ENCODE measurements around the gene IL24.

IL24 gene

DNA sequence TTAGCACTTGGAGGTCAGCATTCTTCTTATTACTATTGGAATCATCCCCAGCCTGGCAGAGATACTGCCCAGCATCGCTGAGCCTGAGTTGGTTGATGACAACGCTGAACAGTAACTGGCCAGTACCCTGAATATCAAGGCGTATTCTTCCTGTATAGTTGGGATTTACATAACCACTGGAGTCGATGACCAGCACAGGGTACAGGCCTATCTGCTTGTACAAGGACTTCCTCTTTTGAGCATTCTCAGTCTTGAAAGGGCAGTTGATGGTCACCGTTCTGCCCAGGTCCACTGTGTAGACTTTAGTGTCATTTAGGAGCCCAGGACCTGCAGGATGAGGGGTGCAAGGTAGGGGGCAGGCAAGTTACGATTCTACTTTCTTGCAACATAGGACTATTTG, 40.2 kb downstream of the IL24 start:
- Histone ChIP-seq H3K9me3 (ENCODE audit: control insufficient read depth, low read length) (no peaks in the 10 kb centered on the region), H3K4me1 (ENCODE audit: control insufficient read depth, insufficient read depth, low read length) (no peaks in the 10 kb centered on the region), H3K36me3 (ENCODE audit: control insufficient read depth, insufficient read depth, low read length) (no peaks in the 10 kb centered on the region), H3K4me3 (ENCODE audit: insufficient read depth, low read depth, low read length) (no peak overlapping the region), H3K27ac (ENCODE audit: insufficient read depth, low read depth, low read length, poor library complexity, severe bottlenecking) (no peak overlapping the region), H3K27me3 (ENCODE audit: control insufficient read depth, insufficient read depth, low read length, poor library complexity, severe bottlenecking) (no peaks in the 10 kb centered on the region)
- 92 to 95% methylated on average over 6 of the region's 6 CpGs for WGBS, 2 experiments

GRCh38 chr1:206939131-206939530, 41.9 kb downstream of the IL24 start:
- no peak overlapping the region for H3K4me3 ChIP-seq (ENCODE audit: insufficient read depth, low read depth, low read length)
- no peaks in the 10 kb centered on the region for H3K4me1 ChIP-seq (ENCODE audit: control insufficient read depth, insufficient read depth, low read length)
- WGBS, 2 experiments = 94 to 96% methylated on average over 12 to 13 of the region's 13 CpGs
- no peak overlapping the region for H3K27ac ChIP-seq (ENCODE audit: insufficient read depth, low read depth, low read length, poor library complexity, severe bottlenecking)
- H3K9me3 ChIP-seq (ENCODE audit: control insufficient read depth, low read length) = no peaks in the 10 kb centered on the region
- H3K27me3 ChIP-seq (ENCODE audit: control insufficient read depth, insufficient read depth, low read length, poor library complexity, severe bottlenecking) = no peaks in the 10 kb centered on the region
- no peaks in the 10 kb centered on the region for H3K36me3 ChIP-seq (ENCODE audit: control insufficient read depth, insufficient read depth, low read length)

DNA sequence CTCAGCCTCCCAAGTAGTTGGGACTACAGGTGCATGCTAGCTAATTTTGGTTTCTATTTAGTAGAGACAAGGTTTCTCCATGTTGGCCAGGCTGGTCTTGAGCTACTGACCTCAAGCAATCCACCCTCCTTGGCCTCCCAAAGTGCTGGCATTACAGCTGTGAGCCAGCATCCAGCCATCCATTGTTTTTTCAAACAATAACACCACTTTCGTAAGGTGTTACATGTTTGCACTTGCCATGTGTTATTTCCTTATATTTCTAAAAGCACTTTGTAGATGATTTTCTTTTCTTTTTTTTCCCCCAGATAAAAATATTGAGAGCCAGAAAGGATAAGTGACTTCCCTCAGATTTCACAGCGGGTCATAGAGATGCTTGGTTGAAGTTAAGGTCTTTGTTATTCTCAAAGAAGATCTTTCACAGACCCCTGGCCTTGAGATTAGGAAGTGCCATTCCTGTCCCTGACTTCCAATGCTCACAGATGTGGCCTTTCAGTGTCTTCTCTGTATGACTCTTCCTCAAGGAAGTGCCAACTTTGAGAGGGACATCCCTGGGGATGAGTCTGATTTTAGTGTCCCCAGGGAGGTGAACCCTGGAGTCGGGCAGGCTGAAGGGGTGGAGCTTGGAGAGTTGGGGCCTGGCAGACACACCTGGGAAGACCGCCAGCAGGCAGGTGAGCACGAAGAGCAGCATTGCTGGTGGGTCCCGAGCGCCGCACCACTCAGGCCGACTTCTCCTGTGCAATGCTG, 42.8 kb downstream of the IL24 start:
- Histone ChIP-seq H3K4me1 (ENCODE audit: control insufficient read depth, insufficient read depth, low read length) (no peaks in the 10 kb centered on the region), H3K27ac (ENCODE audit: insufficient read depth, low read depth, low read length, poor library complexity, severe bottlenecking) (no peak overlapping the region), H3K36me3 (ENCODE audit: control insufficient read depth, insufficient read depth, low read length) (no peaks in the 10 kb centered on the region), H3K27me3 (ENCODE audit: control insufficient read depth, insufficient read depth, low read length, poor library complexity, severe bottlenecking) (no peaks in the 10 kb centered on the region), H3K4me3 (ENCODE audit: insufficient read depth, low read depth, low read length) (no peak overlapping the region), H3K9me3 (ENCODE audit: control insufficient read depth, low read length) (no peaks in the 10 kb centered on the region)
- 91 to 92% methylated on average over 9 of the region's 9 CpGs for WGBS, 2 experiments

DNA sequence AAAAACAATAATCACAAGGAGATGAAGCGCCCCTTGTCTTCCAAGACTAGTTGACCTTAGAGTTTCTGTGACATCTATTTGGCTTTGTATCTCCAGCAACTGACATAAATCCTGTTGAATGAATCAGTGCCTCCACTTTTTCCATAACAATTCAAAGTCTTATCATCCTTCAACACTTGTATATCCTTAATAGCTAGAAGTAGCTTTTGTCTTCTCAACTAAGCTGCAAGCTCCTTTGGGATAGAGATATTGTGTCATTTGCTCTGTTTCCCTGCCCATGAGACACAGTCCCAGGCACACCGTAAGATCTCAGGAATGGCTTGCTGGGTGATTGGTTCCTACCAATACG, 43.3 kb downstream of the IL24 start:
- H3K27me3 ChIP-seq (ENCODE audit: control insufficient read depth, insufficient read depth, low read length, poor library complexity, severe bottlenecking) = no peaks in the 10 kb centered on the region
- no peaks in the 10 kb centered on the region for H3K4me1 ChIP-seq (ENCODE audit: control insufficient read depth, insufficient read depth, low read length)
- no peaks in the 10 kb centered on the region for H3K9me3 ChIP-seq (ENCODE audit: control insufficient read depth, low read length)
- no peaks in the 10 kb centered on the region for H3K36me3 ChIP-seq (ENCODE audit: control insufficient read depth, insufficient read depth, low read length)
- 90 to 95% methylated on average over 3 of the region's 3 CpGs for whole genome bisulfite sequencing, 2 experiments
- no peak overlapping the region for H3K4me3 ChIP-seq (ENCODE audit: insufficient read depth, low read depth, low read length)
- H3K27ac ChIP-seq (ENCODE audit: insufficient read depth, low read depth, low read length, poor library complexity, severe bottlenecking) = no peak overlapping the region

DNA sequence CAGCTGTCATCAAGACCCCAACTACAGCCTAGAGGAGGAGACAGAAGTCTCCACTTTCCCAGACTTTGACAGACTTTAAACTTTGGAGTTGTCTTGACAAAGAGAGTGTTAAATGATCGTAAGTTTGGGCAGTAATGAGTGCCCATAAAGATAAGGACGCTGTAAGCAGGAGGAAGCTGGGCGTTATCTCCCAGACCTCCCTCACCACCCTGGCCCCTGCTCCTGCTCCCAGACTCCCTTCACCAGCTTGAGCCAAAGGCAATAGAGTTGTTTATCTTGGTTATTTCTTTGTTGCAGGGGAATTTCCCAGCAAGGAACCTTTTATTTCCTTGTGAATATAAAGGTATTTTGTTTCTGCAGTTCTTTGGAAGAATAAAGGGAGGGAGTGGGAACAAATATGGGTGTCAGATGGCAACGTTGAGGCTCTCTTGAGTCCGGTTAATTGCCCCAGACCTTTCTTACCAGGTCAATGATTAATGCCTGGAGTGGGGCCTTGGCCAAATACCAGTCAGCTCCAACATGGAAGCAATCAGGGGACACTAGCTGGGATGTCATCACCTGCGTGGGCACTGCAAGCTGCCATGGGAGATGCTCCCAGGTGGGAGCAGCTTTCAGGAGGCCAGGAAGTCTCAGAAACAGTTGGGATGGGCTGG, 44.6 kb downstream of the IL24 start:
- Histone ChIP-seq H3K36me3 (ENCODE audit: control insufficient read depth, insufficient read depth, low read length) (no peaks in the 10 kb centered on the region), H3K27me3 (ENCODE audit: control insufficient read depth, insufficient read depth, low read length, poor library complexity, severe bottlenecking) (no peaks in the 10 kb centered on the region), H3K27ac (ENCODE audit: insufficient read depth, low read depth, low read length, poor library complexity, severe bottlenecking) (no peak overlapping the region), H3K4me3 (ENCODE audit: insufficient read depth, low read depth, low read length) (no peak overlapping the region), H3K9me3 (ENCODE audit: control insufficient read depth, low read length) (no peaks in the 10 kb centered on the region), H3K4me1 (ENCODE audit: control insufficient read depth, insufficient read depth, low read length) (no peaks in the 10 kb centered on the region)
- WGBS, 2 experiments = 86 to 90% methylated on average over 6 of the region's 6 CpGs

GRCh38 chr1:206944703-206945102, 47.5 kb downstream of the IL24 start:
- H3K27ac ChIP-seq (ENCODE audit: insufficient read depth, low read depth, low read length, poor library complexity, severe bottlenecking) = no peak overlapping the region
- no peaks in the 10 kb centered on the region for H3K9me3 ChIP-seq (ENCODE audit: control insufficient read depth, low read length)
- 89 to 92% methylated on average over 5 of the region's 5 CpGs for WGBS, 2 experiments
- H3K4me1 ChIP-seq (ENCODE audit: control insufficient read depth, insufficient read depth, low read length) = no peaks in the 10 kb centered on the region
- H3K4me3 ChIP-seq (ENCODE audit: insufficient read depth, low read depth, low read length) = no peak overlapping the region
- no peaks in the 10 kb centered on the region for H3K36me3 ChIP-seq (ENCODE audit: control insufficient read depth, insufficient read depth, low read length)
- H3K27me3 ChIP-seq (ENCODE audit: control insufficient read depth, insufficient read depth, low read length, poor library complexity, severe bottlenecking) = no peaks in the 10 kb centered on the region

DNA sequence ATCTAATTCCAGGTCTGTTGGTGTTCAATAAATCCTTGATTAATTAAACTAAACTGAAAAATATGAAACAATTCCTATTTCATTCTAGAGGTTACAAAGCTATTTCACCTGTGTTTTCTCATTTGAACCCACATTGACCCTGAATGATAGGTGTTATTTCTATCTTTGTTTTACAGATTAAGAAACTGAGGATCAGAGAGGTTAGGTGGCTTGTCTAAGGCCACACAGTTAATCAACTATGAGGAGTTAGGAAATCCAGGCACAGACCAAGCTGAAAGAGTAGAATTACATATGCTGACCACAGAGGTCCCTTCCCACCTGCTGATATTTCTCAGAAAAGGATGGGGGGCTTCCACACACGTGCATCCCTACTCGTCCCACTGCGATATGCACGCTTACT, 48.5 kb downstream of the IL24 start:
- Histone ChIP-seq H3K4me3 (ENCODE audit: insufficient read depth, low read depth, low read length) (no peak overlapping the region), H3K9me3 (ENCODE audit: control insufficient read depth, low read length) (no peaks in the 10 kb centered on the region), H3K27ac (ENCODE audit: insufficient read depth, low read depth, low read length, poor library complexity, severe bottlenecking) (no peak overlapping the region), H3K36me3 (ENCODE audit: control insufficient read depth, insufficient read depth, low read length) (no peaks in the 10 kb centered on the region), H3K4me1 (ENCODE audit: control insufficient read depth, insufficient read depth, low read length) (no peaks in the 10 kb centered on the region), H3K27me3 (ENCODE audit: control insufficient read depth, insufficient read depth, low read length, poor library complexity, severe bottlenecking) (no peaks in the 10 kb centered on the region)
- WGBS, 2 experiments = 93 to 94% methylated on average over 4 of the region's 4 CpGs

- no peaks in the 10 kb centered on the region for H3K9me3 ChIP-seq (ENCODE audit: control insufficient read depth, low read length)
- H3K4me1 ChIP-seq (ENCODE audit: control insufficient read depth, insufficient read depth, low read length) = no peaks in the 10 kb centered on the region
- H3K36me3 ChIP-seq (ENCODE audit: control insufficient read depth, insufficient read depth, low read length) = no peaks in the 10 kb centered on the region
- H3K4me3 ChIP-seq (ENCODE audit: insufficient read depth, low read depth, low read length) = no peak within 1 kb of the TSS
- WGBS, 2 experiments = 88 to 90% methylated on average over 7 of the region's 7 CpGs
- no peak within 1 kb of the TSS for H3K27ac ChIP-seq (ENCODE audit: insufficient read depth, low read depth, low read length, poor library complexity, severe bottlenecking)
- H3K27me3 ChIP-seq (ENCODE audit: control insufficient read depth, insufficient read depth, low read length, poor library complexity, severe bottlenecking) = no peaks in the 10 kb centered on the region
These were observed 49.0 kb downstream of the IL24 start, which contains the start of gene PIGR for GRCh38 chr1:206946261-206946660. TSS of gene PIGR (minus strand) at chr1:206946466. CDS start at chr1:206940531, 5,935 bp downstream.

DNA sequence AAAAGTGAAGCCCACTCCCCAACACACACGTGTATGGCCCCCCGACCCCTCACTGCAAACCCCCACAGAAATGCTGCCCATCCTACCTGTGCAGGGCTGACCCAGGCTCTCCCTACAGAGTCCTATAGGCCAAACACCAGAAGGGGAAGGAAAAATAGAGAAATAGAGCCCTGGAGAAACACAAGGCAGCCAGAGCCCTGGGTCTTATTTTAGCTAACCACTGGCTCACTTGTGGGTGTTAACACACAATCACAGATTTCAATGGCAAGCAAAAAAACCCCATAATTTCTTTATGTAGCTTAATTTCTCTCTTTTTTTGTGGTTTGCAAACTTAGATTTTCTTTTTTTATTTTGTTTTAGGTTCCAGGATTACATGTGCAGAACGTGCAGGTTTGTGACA, 50.0 kb downstream of the IL24 start:
- Histone ChIP-seq H3K36me3 (ENCODE audit: control insufficient read depth, insufficient read depth, low read length) (no peaks in the 10 kb centered on the region), H3K27me3 (ENCODE audit: control insufficient read depth, insufficient read depth, low read length, poor library complexity, severe bottlenecking) (no peaks in the 10 kb centered on the region), H3K9me3 (ENCODE audit: control insufficient read depth, low read length) (no peaks in the 10 kb centered on the region), H3K27ac (ENCODE audit: insufficient read depth, low read depth, low read length, poor library complexity, severe bottlenecking) (no peak overlapping the region), H3K4me3 (ENCODE audit: insufficient read depth, low read depth, low read length) (no peak overlapping the region), H3K4me1 (ENCODE audit: control insufficient read depth, insufficient read depth, low read length) (no peaks in the 10 kb centered on the region)
- 81 to 85% methylated on average over 3 of the region's 3 CpGs for WGBS, 2 experiments

- H3K27me3 ChIP-seq (ENCODE audit: control insufficient read depth, insufficient read depth, low read length, poor library complexity, severe bottlenecking) = no peaks in the 10 kb centered on the region
- H3K36me3 ChIP-seq (ENCODE audit: control insufficient read depth, insufficient read depth, low read length) = no peaks in the 10 kb centered on the region
- H3K9me3 ChIP-seq (ENCODE audit: control insufficient read depth, low read length) = no peaks in the 10 kb centered on the region
- 94 to 96% methylated on average over 4 of the region's 4 CpGs for WGBS, 2 experiments
- no peak overlapping the region for H3K4me3 ChIP-seq (ENCODE audit: insufficient read depth, low read depth, low read length)
- H3K27ac ChIP-seq (ENCODE audit: insufficient read depth, low read depth, low read length, poor library complexity, severe bottlenecking) = no peak overlapping the region
- H3K4me1 ChIP-seq (ENCODE audit: control insufficient read depth, insufficient read depth, low read length) = no peaks in the 10 kb centered on the region
These were observed 52.0 kb downstream of the IL24 start for GRCh38 chr1:206949208-206949607.

Measured in ectodermal cell (in vitro differentiated cells).